ENCODE data around the gene FUT4.

DNA sequence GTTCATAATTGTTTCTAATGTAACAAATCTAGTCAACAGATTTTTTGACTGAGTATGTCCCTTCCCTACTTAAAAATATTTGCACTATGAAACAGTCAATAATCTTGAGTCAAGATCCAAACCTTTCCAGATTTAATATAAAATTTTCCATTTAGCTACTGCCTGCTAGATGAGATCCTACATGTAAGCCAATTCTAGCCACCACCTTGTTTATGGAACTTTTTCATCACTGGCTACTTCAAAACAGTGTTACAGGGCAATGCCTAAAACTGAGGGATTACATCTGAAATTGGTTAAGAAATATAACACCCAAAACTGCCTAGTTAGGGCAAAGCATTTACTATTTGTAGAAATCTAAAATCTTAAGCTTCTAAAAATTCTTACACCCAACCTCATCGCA is 10.5 kb upstream of the FUT4 start:
- TF ChIP-seq, protein P1, sequence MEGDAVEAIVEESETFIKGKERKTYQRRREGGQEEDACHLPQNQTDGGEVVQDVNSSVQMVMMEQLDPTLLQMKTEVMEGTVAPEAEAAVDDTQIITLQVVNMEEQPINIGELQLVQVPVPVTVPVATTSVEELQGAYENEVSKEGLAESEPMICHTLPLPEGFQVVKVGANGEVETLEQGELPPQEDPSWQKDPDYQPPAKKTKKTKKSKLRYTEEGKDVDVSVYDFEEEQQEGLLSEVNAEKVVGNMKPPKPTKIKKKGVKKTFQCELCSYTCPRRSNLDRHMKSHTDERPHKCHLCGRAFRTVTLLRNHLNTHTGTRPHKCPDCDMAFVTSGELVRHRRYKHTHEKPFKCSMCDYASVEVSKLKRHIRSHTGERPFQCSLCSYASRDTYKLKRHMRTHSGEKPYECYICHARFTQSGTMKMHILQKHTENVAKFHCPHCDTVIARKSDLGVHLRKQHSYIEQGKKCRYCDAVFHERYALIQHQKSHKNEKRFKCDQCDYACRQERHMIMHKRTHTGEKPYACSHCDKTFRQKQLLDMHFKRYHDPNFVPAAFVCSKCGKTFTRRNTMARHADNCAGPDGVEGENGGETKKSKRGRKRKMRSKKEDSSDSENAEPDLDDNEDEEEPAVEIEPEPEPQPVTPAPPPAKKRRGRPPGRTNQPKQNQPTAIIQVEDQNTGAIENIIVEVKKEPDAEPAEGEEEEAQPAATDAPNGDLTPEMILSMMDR (IDR thresholded peaks at IDR 0.05; ENCODE audit: poor library complexity), result no peak
- TF ChIP-seq EZH2phosphoT487 (IDR thresholded peaks at IDR 0.05; ENCODE audit: low read depth, severe bottlenecking, unreplicated experiment) (no peak), EZH2 (IDR thresholded peaks at IDR 0.05; ENCODE audit: borderline replicate concordance) (no peak)
